CD14-positive monocyte (primary cell): Measurements from ENCODE around the gene AFF3. TPM values are rescaled to one million over a fixed set of nuclear protein-coding genes. Genes with fewer than 3 reads are reported as not detected.

Experiments used
- DNase-seq, 3 donors: peaks; one replicate each; pipeline ENCODE4 v3.0.0-alpha.2; 2011 to 2022
- H2AFZ ChIP-seq: 2 replicates; pipeline ENCODE4 v1.6.0; 2012; ENCODE audit warnings: mild to moderate bottlenecking, low read depth, low read length, inconsistent platforms; ENCODE audit not compliant: insufficient read depth, poor library complexity, severe bottlenecking
- H3K27ac ChIP-seq, 2 donors: 1 replicate in 1 of 2; 2 replicates in 1 of 2; pipeline ENCODE4 v1.5.1; 2012 to 2013; ENCODE audit warnings: low read length in 2 of 2, control low read depth in 1 of 2, inconsistent platforms in 1 of 2, low read depth in 1 of 2, mild to moderate bottlenecking in 1 of 2
- H3K27me3 ChIP-seq, 2 donors: one replicate each; pipeline versions ENCODE4 v1.6.0 to v1.6.1; 2011 to 2013; ENCODE audit warnings: low read length in 2 of 2; ENCODE audit not compliant: control insufficient read depth in 2 of 2, insufficient read depth in 2 of 2
- H3K36me3 ChIP-seq, 2 donors: replicated peaks in 1 of 2; 1 replicate in 1 of 2; 2 replicates in 1 of 2; pipeline versions ENCODE4 v1.5.1 to v1.6.1; 2012 to 2013; ENCODE audit warnings: low read length in 2 of 2, control low read depth in 1 of 2, inconsistent platforms in 1 of 2, mild to moderate bottlenecking in 1 of 2; ENCODE audit not compliant: insufficient read depth in 2 of 2, control insufficient read depth in 1 of 2
- H3K4me1 ChIP-seq, 2 donors: 1 replicate in 1 of 2; 2 replicates in 1 of 2; pipeline versions ENCODE4 v1.5.1 to v1.6.1; 2012 to 2013; ENCODE audit warnings: low read length in 2 of 2, control low read depth in 1 of 2, inconsistent platforms in 1 of 2, mild to moderate bottlenecking in 1 of 2, moderate library complexity in 1 of 2; ENCODE audit not compliant: insufficient read depth in 2 of 2, control insufficient read depth in 1 of 2
- H3K4me2 ChIP-seq: replicated peaks from 2 replicates; pipeline ENCODE3; 2012; ENCODE audit warnings: low read length, moderate library complexity, mild to moderate bottlenecking; ENCODE audit not compliant: poor library complexity, severe bottlenecking; ENCODE audit errors: extremely low read depth
- H3K4me3 ChIP-seq, 3 experiments: fragments of 200-600 bp in 1 of 3; sonication (generic) in 1 of 3; replicated peaks in 1 of 3; 1 replicate in 2 of 3; 2 replicates in 1 of 3; pipeline ENCODE4 v1.5.1; 2011 to 2013; ENCODE audit warnings: low read length in 3 of 3, mild to moderate bottlenecking in 3 of 3, control low read depth in 2 of 3, low read depth in 2 of 3, inconsistent platforms in 1 of 3, moderate library complexity in 1 of 3
- H3K79me2 ChIP-seq: 2 replicates; pipeline ENCODE4 v1.6.0; 2012; ENCODE audit warnings: mild to moderate bottlenecking, control low read depth, inconsistent platforms, low read length, moderate library complexity; ENCODE audit not compliant: insufficient read depth
- H3K9ac ChIP-seq: 2 replicates; pipeline ENCODE4 v1.6.0; 2017; ENCODE audit warnings: low read length, mild to moderate bottlenecking; ENCODE audit not compliant: insufficient read depth, poor library complexity, severe bottlenecking
- H3K9me3 ChIP-seq, 2 donors: replicated peaks in 1 of 2; 1 replicate in 1 of 2; 2 replicates in 1 of 2; pipeline versions ENCODE4 v1.5.1 to v1.6.1; 2012 to 2013; ENCODE audit warnings: low read length in 2 of 2, control low read depth in 1 of 2; ENCODE audit not compliant: control insufficient read depth in 1 of 2, insufficient read depth in 1 of 2
- H4K20me1 ChIP-seq: 2 replicates; pipeline ENCODE4 v1.6.0; 2012; ENCODE audit warnings: mild to moderate bottlenecking, low read length, control low read depth, moderate library complexity; ENCODE audit not compliant: insufficient read depth
- H3K27ac Mint-ChIP-seq, 7 donors: one replicate each; pipeline ENCODE4 v1.8.0; 2020; ENCODE audit warnings: mild to moderate bottlenecking in 7 of 7, mixed read lengths in 7 of 7, moderate library complexity in 6 of 7, inconsistent platforms in 2 of 7
- H3K27me3 Mint-ChIP-seq, 3 donors: one replicate each; pipeline ENCODE4 v1.8.0; 2021 to 2022; ENCODE audit warnings: low read depth in 3 of 3, mild to moderate bottlenecking in 3 of 3, mixed read lengths in 3 of 3, moderate library complexity in 3 of 3, inconsistent platforms in 1 of 3
- H3K36me3 Mint-ChIP-seq, 2 donors: one replicate each; pipeline ENCODE4 v1.8.0; 2020; ENCODE audit warnings: mixed read lengths in 2 of 2, inconsistent platforms in 1 of 2, mild to moderate bottlenecking in 1 of 2
- H3K4me1 Mint-ChIP-seq: one replicate; pipeline ENCODE4 v1.8.0; 2020; ENCODE audit warnings: mild to moderate bottlenecking, mixed read lengths
- H3K4me3 Mint-ChIP-seq, 2 donors: one replicate each; pipeline ENCODE4 v1.8.0; 2020; ENCODE audit warnings: mild to moderate bottlenecking in 2 of 2, mixed read lengths in 2 of 2, moderate library complexity in 1 of 2
- H3K9me3 Mint-ChIP-seq, 7 donors: one replicate each; pipeline ENCODE4 v1.8.0; 2020 to 2022; ENCODE audit warnings: mixed read lengths in 7 of 7, mild to moderate bottlenecking in 6 of 7, moderate library complexity in 6 of 7, inconsistent platforms in 2 of 7
- CTCF ChIP-seq: fragments of 200-600 bp; IDR thresholded peaks from one replicate; pipeline ENCODE4 v1.8.0; 2022; ENCODE audit warnings: antibody characterized with exemption, mild to moderate bottlenecking
- WGBS: methylation state at CpG from one replicate; pipeline ENCODE4 v1.1.5; 2013; ENCODE audit warnings: missing lambda C conversion rate; ENCODE audit not compliant: insufficient coverage; 5-methylcytosine and 5-hydroxymethylcytosine counted together
- intact Hi-C, 2 donors: fragments of 100-400 bp; cut with micrococcal nuclease; formaldehyde crosslinking; loops; one replicate each; pipeline versions ENCODE4 v1.15.0 to v1.15.1; 2023
- polyA plus RNA-seq, 3 donors: library from polyadenylated mRNA; depleted of rRNA in 1 of 3; unstranded in 2 of 3; stranded (reverse) in 1 of 3; fragments of 300-500 nt in 2 of 3; fragments of >200 nt in 1 of 3; fragmentation: Illumina TruSeq in 2 of 3; gene quantifications; 1 replicate in 2 of 3; 2 replicates in 1 of 3; pipeline ENCODE4 v1.2.3, GENCODE V29; 2012 to 2021

Gene AFF3
- polyA plus RNA-seq, 3 donors: 0.17 to 4.1 (median 0.49) TPM

DNA sequence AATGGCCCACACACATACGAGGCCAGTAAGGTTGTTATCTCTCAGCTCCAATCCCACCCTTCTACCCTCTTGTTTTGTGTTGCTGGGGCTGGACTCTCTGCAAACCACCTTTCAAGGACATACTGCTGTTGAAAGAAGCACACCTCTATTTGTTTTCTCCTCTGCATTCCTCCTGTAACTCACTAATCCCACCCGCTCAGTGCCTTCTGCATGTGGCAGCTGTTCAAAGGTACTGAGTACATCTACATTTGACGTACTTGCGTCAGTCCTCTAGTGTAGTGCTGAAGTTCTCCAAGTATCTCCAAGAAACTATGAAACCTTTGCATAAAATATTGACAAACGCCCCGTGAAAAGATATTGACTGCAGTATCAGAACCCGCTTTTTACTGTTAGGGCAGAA is 310.6 kb downstream of the AFF3 start:
- Histone ChIP-seq H3K27ac (no peak overlapping the region), H2AFZ (no peak overlapping the region), H3K4me3 (no peak overlapping the region), H3K9me3 (no peaks in the 10 kb centered on the region), H3K36me3 (no peaks in the 10 kb centered on the region), H4K20me1 (no peaks in the 10 kb centered on the region), H3K4me2 (no peak overlapping the region), H3K27me3 (no peaks in the 10 kb centered on the region), H3K9ac (no peak overlapping the region), H3K79me2 (no peaks in the 10 kb centered on the region), H3K4me1 (peaks cover 18 to 19% of the 10 kb centered on the region in 2 donors)
- Mint-ChIP-seq H3K27me3 (peaks cover 0 to 4% (median 4%) of the 10 kb centered on the region in 3 donors), H3K36me3 (peaks cover 20 to 22% of the 10 kb centered on the region in 2 donors), H3K4me3 (peak overlapping the region in 1 of 2 donors; percentile 25), H3K9me3 (peaks cover 1 to 16% (median 10%) of the 10 kb centered on the region in 7 donors), H3K4me1 (peaks cover 21% of the 10 kb centered on the region), H3K27ac (no peak overlapping the region)
- DNase-seq: no peak
- intact Hi-C loops: no loop called here
- WGBS: 91% methylated on average over 4 of the region's 7 CpGs
- no peak for TF ChIP-seq CTCF

GRCh38 chr2:99827296-99827999 is 314.9 kb downstream of the AFF3 start:
- 34% methylated on average over 6 of the region's 8 CpGs for WGBS
- H3K36me3 Mint-ChIP-seq: peaks cover 11 to 12% of the 10 kb centered on the region in 2 donors
- peaks cover 32% of the 10 kb centered on the region for H3K4me1 Mint-ChIP-seq
- H3K27me3 Mint-ChIP-seq: peaks cover 0 to 2% (median 0%) of the 10 kb centered on the region in 3 donors
- TF ChIP-seq CTCF: no peak
- Histone ChIP-seq H2AFZ (peak overlapping the region; percentile 72), H4K20me1 (no peaks in the 10 kb centered on the region), H3K27ac (peak overlapping the region; percentile 3 to 81), H3K79me2 (no peaks in the 10 kb centered on the region), H3K9me3 (no peaks in the 10 kb centered on the region), H3K9ac (no peak overlapping the region), H3K4me1 (peaks cover 25 to 26% of the 10 kb centered on the region in 2 donors), H3K4me3 (peak overlapping the region in 1 of 3 experiments; percentile 56), H3K4me2 (peak overlapping the region; percentile 61), H3K27me3 (no peaks in the 10 kb centered on the region), H3K36me3 (no peaks in the 10 kb centered on the region)
- DNase-seq: peak; percentile 47 to 55 (median 53)
- H3K9me3 Mint-ChIP-seq: peaks cover 0 to 16% (median 10%) of the 10 kb centered on the region in 7 donors
- peak overlapping the region; percentile 43 to 88 (median 76) for H3K27ac Mint-ChIP-seq
- H3K4me3 Mint-ChIP-seq: peak overlapping the region; percentile 70 to 78
- intact Hi-C loops: no loop called here
